CD14-positive monocyte (primary cell): Measurements from ENCODE around the gene ZNF789. TPM values are rescaled to one million over a fixed set of nuclear protein-coding genes. Genes with fewer than 3 reads are reported as not detected.
A peak's percentile ranks its signal among the peaks of the same experiment; 100 is the strongest.

Source experiments
- DNase-seq, 3 donors: peaks; one replicate each; pipeline ENCODE4 v3.0.0-alpha.2; 2011 to 2022
- H2AFZ ChIP-seq: 2 replicates; pipeline ENCODE4 v1.6.0; 2012; ENCODE audit warnings: mild to moderate bottlenecking, low read depth, low read length, inconsistent platforms; ENCODE audit not compliant: insufficient read depth, poor library complexity, severe bottlenecking
- H3K27ac ChIP-seq, 2 donors: 1 replicate in 1 of 2; 2 replicates in 1 of 2; pipeline ENCODE4 v1.5.1; 2012 to 2013; ENCODE audit warnings: low read length in 2 of 2, control low read depth in 1 of 2, inconsistent platforms in 1 of 2, low read depth in 1 of 2, mild to moderate bottlenecking in 1 of 2
- H3K27me3 ChIP-seq, 2 donors: one replicate each; pipeline versions ENCODE4 v1.6.0 to v1.6.1; 2011 to 2013; ENCODE audit warnings: low read length in 2 of 2; ENCODE audit not compliant: control insufficient read depth in 2 of 2, insufficient read depth in 2 of 2
- H3K36me3 ChIP-seq, 2 donors: replicated peaks in 1 of 2; 1 replicate in 1 of 2; 2 replicates in 1 of 2; pipeline versions ENCODE4 v1.5.1 to v1.6.1; 2012 to 2013; ENCODE audit warnings: low read length in 2 of 2, control low read depth in 1 of 2, inconsistent platforms in 1 of 2, mild to moderate bottlenecking in 1 of 2; ENCODE audit not compliant: insufficient read depth in 2 of 2, control insufficient read depth in 1 of 2
- H3K4me1 ChIP-seq, 2 donors: 1 replicate in 1 of 2; 2 replicates in 1 of 2; pipeline versions ENCODE4 v1.5.1 to v1.6.1; 2012 to 2013; ENCODE audit warnings: low read length in 2 of 2, control low read depth in 1 of 2, inconsistent platforms in 1 of 2, mild to moderate bottlenecking in 1 of 2, moderate library complexity in 1 of 2; ENCODE audit not compliant: insufficient read depth in 2 of 2, control insufficient read depth in 1 of 2
- H3K4me2 ChIP-seq: replicated peaks from 2 replicates; pipeline ENCODE3; 2012; ENCODE audit warnings: low read length, moderate library complexity, mild to moderate bottlenecking; ENCODE audit not compliant: poor library complexity, severe bottlenecking; ENCODE audit errors: extremely low read depth
- H3K4me3 ChIP-seq, 3 experiments: fragments of 200-600 bp in 1 of 3; sonication (generic) in 1 of 3; replicated peaks in 1 of 3; 1 replicate in 2 of 3; 2 replicates in 1 of 3; pipeline ENCODE4 v1.5.1; 2011 to 2013; ENCODE audit warnings: low read length in 3 of 3, mild to moderate bottlenecking in 3 of 3, control low read depth in 2 of 3, low read depth in 2 of 3, inconsistent platforms in 1 of 3, moderate library complexity in 1 of 3
- H3K79me2 ChIP-seq: 2 replicates; pipeline ENCODE4 v1.6.0; 2012; ENCODE audit warnings: mild to moderate bottlenecking, control low read depth, inconsistent platforms, low read length, moderate library complexity; ENCODE audit not compliant: insufficient read depth
- H3K9ac ChIP-seq: 2 replicates; pipeline ENCODE4 v1.6.0; 2017; ENCODE audit warnings: low read length, mild to moderate bottlenecking; ENCODE audit not compliant: insufficient read depth, poor library complexity, severe bottlenecking
- H3K9me3 ChIP-seq, 2 donors: replicated peaks in 1 of 2; 1 replicate in 1 of 2; 2 replicates in 1 of 2; pipeline versions ENCODE4 v1.5.1 to v1.6.1; 2012 to 2013; ENCODE audit warnings: low read length in 2 of 2, control low read depth in 1 of 2; ENCODE audit not compliant: control insufficient read depth in 1 of 2, insufficient read depth in 1 of 2
- H4K20me1 ChIP-seq: 2 replicates; pipeline ENCODE4 v1.6.0; 2012; ENCODE audit warnings: mild to moderate bottlenecking, low read length, control low read depth, moderate library complexity; ENCODE audit not compliant: insufficient read depth
- H3K27ac Mint-ChIP-seq, 7 donors: one replicate each; pipeline ENCODE4 v1.8.0; 2020; ENCODE audit warnings: mild to moderate bottlenecking in 7 of 7, mixed read lengths in 7 of 7, moderate library complexity in 6 of 7, inconsistent platforms in 2 of 7
- H3K27me3 Mint-ChIP-seq, 3 donors: one replicate each; pipeline ENCODE4 v1.8.0; 2021 to 2022; ENCODE audit warnings: low read depth in 3 of 3, mild to moderate bottlenecking in 3 of 3, mixed read lengths in 3 of 3, moderate library complexity in 3 of 3, inconsistent platforms in 1 of 3
- H3K36me3 Mint-ChIP-seq, 2 donors: one replicate each; pipeline ENCODE4 v1.8.0; 2020; ENCODE audit warnings: mixed read lengths in 2 of 2, inconsistent platforms in 1 of 2, mild to moderate bottlenecking in 1 of 2
- H3K4me1 Mint-ChIP-seq: one replicate; pipeline ENCODE4 v1.8.0; 2020; ENCODE audit warnings: mild to moderate bottlenecking, mixed read lengths
- H3K4me3 Mint-ChIP-seq, 2 donors: one replicate each; pipeline ENCODE4 v1.8.0; 2020; ENCODE audit warnings: mild to moderate bottlenecking in 2 of 2, mixed read lengths in 2 of 2, moderate library complexity in 1 of 2
- H3K9me3 Mint-ChIP-seq, 7 donors: one replicate each; pipeline ENCODE4 v1.8.0; 2020 to 2022; ENCODE audit warnings: mixed read lengths in 7 of 7, mild to moderate bottlenecking in 6 of 7, moderate library complexity in 6 of 7, inconsistent platforms in 2 of 7
- WGBS: methylation state at CpG from one replicate; pipeline ENCODE4 v1.1.5; 2013; ENCODE audit warnings: missing lambda C conversion rate; ENCODE audit not compliant: insufficient coverage; 5-methylcytosine and 5-hydroxymethylcytosine counted together
- intact Hi-C, 2 donors: fragments of 100-400 bp; cut with micrococcal nuclease; formaldehyde crosslinking; loops; one replicate each; pipeline versions ENCODE4 v1.15.0 to v1.15.1; 2023
- polyA minus RNA-seq: library from RNA; depleted of rRNA, polyadenylated mRNA; stranded (reverse); fragments of >200 nt; gene quantifications from 2 replicates; pipeline ENCODE4 v1.2.3, GENCODE V29; 2012
- polyA plus RNA-seq, 3 donors: library from polyadenylated mRNA; depleted of rRNA in 1 of 3; unstranded in 2 of 3; stranded (reverse) in 1 of 3; fragments of 300-500 nt in 2 of 3; fragments of >200 nt in 1 of 3; fragmentation: Illumina TruSeq in 2 of 3; gene quantifications; 1 replicate in 2 of 3; 2 replicates in 1 of 3; pipeline ENCODE4 v1.2.3, GENCODE V29; 2012 to 2021
- total RNA-seq, 12 experiments: library from RNA in 1 of 12; stranded (reverse) in 1 of 12; fragments of 120-200 nt in 1 of 12; gene quantifications; one replicate each; pipeline ENCODE4 v1.2.4 and lab custom pipeline; 2013 to 2026; ENCODE audit warnings: mixed read lengths in 6 of 12, inconsistent platforms in 1 of 12
- TF ChIP-seq, protein P1 (sequence below): fragments of 200-600 bp; IDR thresholded peaks from one replicate; pipeline ENCODE4 v1.8.0; 2022; ENCODE audit warnings: antibody characterized with exemption, mild to moderate bottlenecking

Gene ZNF789
- total RNA-seq (2013) = 6.0 TPM
- 10 to 100 TPM in 1 of 3 donors, 1 to 10 TPM in 2; 1.8 to 10.4 (median 2.5) TPM for polyA plus RNA-seq
- 2.2 TPM in 2 replicates for polyA minus RNA-seq
- total RNA-seq (lab: John Stamatoyannopoulos, UW) = 1.1 to 7.0 (median 5.3) reads per million in 11 experiments

- Histone ChIP-seq H3K4me2 (peak within 1 kb of the TSS; percentile 99), H3K9me3 (no peaks in the 10 kb centered on the region), H2AFZ (peak within 1 kb of the TSS; percentile 99), H4K20me1 (no peaks in the 10 kb centered on the region), H3K4me3 (peak within 1 kb of the TSS; percentile 61 to 87 (median 76)), H3K27ac (peak within 1 kb of the TSS; percentile 74 to 80), H3K27me3 (no peaks in the 10 kb centered on the region), H3K4me1 (peaks cover 7 to 17% of the 10 kb centered on the region in 2 donors), H3K79me2 (peaks cover 48% of the 10 kb centered on the region), H3K36me3 (no peaks in the 10 kb centered on the region), H3K9ac (peak within 1 kb of the TSS; percentile 79)
- peak; percentile 90 to 93 (median 92) for DNase-seq
- intact Hi-C loops = loop anchor here in 1 of 2 donors (2.0 kb wide), 1 partner anchor 26 kb away; no protein-coding TSS in a partner anchor
- Mint-ChIP-seq H3K36me3 (peaks cover 3 to 13% of the 10 kb centered on the region in 2 donors), H3K27me3 (peaks cover 15 to 24% (median 15%) of the 10 kb centered on the region in 3 donors), H3K9me3 (peaks cover 0 to 3% (median 0%) of the 10 kb centered on the region in 7 donors), H3K27ac (peak within 1 kb of the TSS; percentile 91 to 95 (median 93)), H3K4me3 (peak within 1 kb of the TSS; percentile 88 to 97), H3K4me1 (peaks cover 14% of the 10 kb centered on the region)
- under 1% methylated on average over 53 of the region's 56 CpGs for WGBS
- TF ChIP-seq, protein P1, sequence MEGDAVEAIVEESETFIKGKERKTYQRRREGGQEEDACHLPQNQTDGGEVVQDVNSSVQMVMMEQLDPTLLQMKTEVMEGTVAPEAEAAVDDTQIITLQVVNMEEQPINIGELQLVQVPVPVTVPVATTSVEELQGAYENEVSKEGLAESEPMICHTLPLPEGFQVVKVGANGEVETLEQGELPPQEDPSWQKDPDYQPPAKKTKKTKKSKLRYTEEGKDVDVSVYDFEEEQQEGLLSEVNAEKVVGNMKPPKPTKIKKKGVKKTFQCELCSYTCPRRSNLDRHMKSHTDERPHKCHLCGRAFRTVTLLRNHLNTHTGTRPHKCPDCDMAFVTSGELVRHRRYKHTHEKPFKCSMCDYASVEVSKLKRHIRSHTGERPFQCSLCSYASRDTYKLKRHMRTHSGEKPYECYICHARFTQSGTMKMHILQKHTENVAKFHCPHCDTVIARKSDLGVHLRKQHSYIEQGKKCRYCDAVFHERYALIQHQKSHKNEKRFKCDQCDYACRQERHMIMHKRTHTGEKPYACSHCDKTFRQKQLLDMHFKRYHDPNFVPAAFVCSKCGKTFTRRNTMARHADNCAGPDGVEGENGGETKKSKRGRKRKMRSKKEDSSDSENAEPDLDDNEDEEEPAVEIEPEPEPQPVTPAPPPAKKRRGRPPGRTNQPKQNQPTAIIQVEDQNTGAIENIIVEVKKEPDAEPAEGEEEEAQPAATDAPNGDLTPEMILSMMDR = no peak
Observed at GRCh38 chr7:99472561-99473314, at the start of gene ZNF789. TSS of gene ZNF789 (plus strand) at chr7:99472890. CDS start at chr7:99476457, 3,567 bp downstream.

DNA sequence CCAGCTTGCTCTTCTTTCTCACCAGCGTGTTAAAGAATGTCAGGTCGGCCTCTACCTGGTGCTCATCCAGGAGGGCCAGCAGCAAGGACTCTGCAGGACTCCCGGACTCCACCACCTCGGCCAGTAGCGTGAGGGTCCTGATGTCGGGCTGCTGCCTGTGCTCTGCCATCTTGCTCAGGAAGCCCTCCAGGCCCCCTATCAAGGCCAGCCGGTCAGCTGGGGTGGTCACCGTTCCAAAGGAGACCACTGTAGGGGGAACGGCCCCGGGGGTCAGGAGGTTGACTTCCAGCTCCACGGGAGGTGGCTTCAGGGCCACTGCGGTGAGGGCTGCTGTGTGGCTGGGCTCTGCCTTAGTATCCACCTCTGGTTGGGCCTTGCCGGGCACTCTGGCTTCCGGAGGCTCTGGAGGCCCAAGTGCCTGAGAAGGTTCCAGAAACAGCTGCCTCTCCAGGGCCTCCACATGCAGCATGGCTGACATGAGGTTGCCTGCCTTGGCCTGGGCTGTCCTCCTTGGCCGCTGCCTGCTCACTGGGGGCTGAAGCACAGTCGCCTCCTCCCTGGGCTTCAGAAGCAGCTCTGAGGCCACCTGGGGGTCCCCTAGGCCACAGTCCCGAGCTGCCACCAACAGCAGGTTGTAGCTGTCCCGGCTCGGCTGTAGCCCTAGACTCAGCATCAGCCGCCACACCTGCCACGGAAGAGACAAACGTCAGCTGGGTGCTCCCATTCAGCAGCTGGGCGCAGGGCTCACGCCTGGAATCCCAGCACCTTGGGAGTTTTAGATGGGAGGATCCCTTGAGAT, 47.6 kb upstream of the ZNF789 start:
- Histone ChIP-seq H3K79me2 (no peaks in the 10 kb centered on the region), H3K9me3 (no peaks in the 10 kb centered on the region), H2AFZ (no peak overlapping the region), H3K4me2 (no peak overlapping the region), H3K9ac (no peak overlapping the region), H3K27ac (no peak overlapping the region), H3K27me3 (no peaks in the 10 kb centered on the region), H3K4me3 (no peak overlapping the region), H3K4me1 (no peaks in the 10 kb centered on the region), H4K20me1 (peaks cover 6% of the 10 kb centered on the region), H3K36me3 (peaks cover 55 to 76% of the 10 kb centered on the region in 2 donors)
- no peak for DNase-seq
- TF ChIP-seq, protein P1 = no peak
- WGBS = 95% methylated on average over 23 of the region's 24 CpGs
- Mint-ChIP-seq H3K9me3 (peaks cover 0 to 2% (median 0%) of the 10 kb centered on the region in 7 donors), H3K36me3 (peaks cover 61 to 80% of the 10 kb centered on the region in 2 donors), H3K4me1 (no peaks in the 10 kb centered on the region), H3K27ac (peak overlapping the region in 1 of 7 donors; percentile 36), H3K27me3 (no peaks in the 10 kb centered on the region), H3K4me3 (no peak overlapping the region)
- intact Hi-C loops = no loop called here
